Neural progenitor cell (in vitro differentiated cells): Measurements from ENCODE around the gene TMEM185B.

Experiments used
- CTCF ChIP-seq: fragments of 200-600 bp; sonication (generic); IDR thresholded peaks from 2 replicates; pipeline ENCODE4 v1.5.1; 2017; ENCODE audit warnings: antibody characterized with exemption, mild to moderate bottlenecking
- EZH2 ChIP-seq: fragments of 200-600 bp; sonication (generic); IDR thresholded peaks from 2 replicates; pipeline ENCODE4 v1.6.1; 2017; ENCODE audit warnings: antibody characterized with exemption, mild to moderate bottlenecking, moderate library complexity
- EZH2phosphoT487 ChIP-seq: fragments of 200-600 bp; sonication (generic); IDR thresholded peaks from 2 replicates; pipeline ENCODE4 v1.6.1; 2017; ENCODE audit warnings: antibody characterized with exemption

GRCh38 chr2:120229341-120229740, 6.1 kb upstream of the TMEM185B start:
- TF ChIP-seq CTCF (no peak), EZH2phosphoT487 (no peak), EZH2 (no peak)
